H7 (cell line): ENCODE measurements around the gene C14orf180. TPM values are rescaled to one million over a fixed set of nuclear protein-coding genes. Genes with fewer than 3 reads are reported as not detected.

Source experiments
- DNase-seq: peaks from one replicate; pipeline ENCODE4 v3.0.0; 2012
- H3K27me3 ChIP-seq: 2 replicates; pipeline ENCODE4 v1.6.0; 2011; ENCODE audit warnings: mild to moderate bottlenecking, low read length; ENCODE audit not compliant: control insufficient read depth, insufficient read depth
- H3K36me3 ChIP-seq: replicated peaks from 2 replicates; pipeline ENCODE4 v1.5.1; 2011; ENCODE audit warnings: low read length; ENCODE audit not compliant: control insufficient read depth, insufficient read depth
- H3K4me3 ChIP-seq: 2 replicates; pipeline ENCODE4 v1.5.1; 2011; ENCODE audit warnings: low read depth, mild to moderate bottlenecking, control low read depth, low read length, moderate library complexity; ENCODE audit not compliant: insufficient read depth
- total RNA-seq: library from RNA; depleted of rRNA; stranded (reverse); fragments of >200 nt; shearing (Covaris generic); gene quantifications from 2 replicates; pipeline ENCODE4 v1.2.3, GENCODE V29; 2014

C14orf180 gene
- total RNA-seq, 1 experiment from 2014 or later: not detected

GRCh38 chr14:104555430-104556255 is 23.9 kb upstream of the C14orf180 start:
- H3K36me3 ChIP-seq: no peaks in the 10 kb centered on the region
- H3K4me3 ChIP-seq: no peak overlapping the region
- no peaks in the 10 kb centered on the region for H3K27me3 ChIP-seq
- DNase-seq: peak; percentile 58

DNA sequence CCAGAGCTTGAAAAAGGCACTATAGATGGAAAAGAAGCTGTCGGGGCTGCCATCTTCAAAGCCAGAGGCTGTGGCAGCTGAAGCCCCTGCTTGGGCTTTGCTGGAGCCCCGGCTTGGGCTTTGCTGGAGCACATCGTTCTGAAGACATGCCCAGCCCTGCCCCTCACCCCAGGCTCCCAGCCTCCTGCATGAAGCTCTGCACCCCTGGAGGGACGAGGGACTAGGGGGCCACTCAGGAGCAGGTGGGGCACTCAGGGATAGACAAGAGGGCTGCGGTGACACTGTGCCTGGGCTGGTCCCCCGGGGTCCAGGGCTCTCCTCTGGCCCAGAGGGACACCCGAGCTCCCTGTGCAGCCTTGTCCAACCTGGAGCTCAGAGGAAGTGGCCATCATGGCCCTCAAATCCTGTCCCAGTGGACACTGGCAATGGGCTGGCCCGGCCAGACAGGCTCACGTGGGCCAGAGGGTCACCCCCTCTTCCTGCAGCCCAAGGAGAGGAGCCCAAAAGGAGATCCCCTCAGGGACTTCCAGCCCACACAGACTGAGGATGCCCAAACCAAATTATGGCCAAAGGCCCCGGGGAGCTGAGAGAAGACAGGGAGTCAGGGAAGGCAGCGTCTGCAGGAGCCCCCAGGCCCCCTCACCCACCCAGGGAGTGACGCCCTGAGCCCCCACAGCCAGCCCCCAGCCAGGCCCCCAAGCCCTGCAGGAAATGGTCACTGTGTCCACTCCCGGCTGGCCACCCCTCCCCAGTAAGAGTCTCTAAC is 23.1 kb upstream of the C14orf180 start:
- H3K36me3 ChIP-seq: no peaks in the 10 kb centered on the region
- peak; percentile 54 for DNase-seq

DNA sequence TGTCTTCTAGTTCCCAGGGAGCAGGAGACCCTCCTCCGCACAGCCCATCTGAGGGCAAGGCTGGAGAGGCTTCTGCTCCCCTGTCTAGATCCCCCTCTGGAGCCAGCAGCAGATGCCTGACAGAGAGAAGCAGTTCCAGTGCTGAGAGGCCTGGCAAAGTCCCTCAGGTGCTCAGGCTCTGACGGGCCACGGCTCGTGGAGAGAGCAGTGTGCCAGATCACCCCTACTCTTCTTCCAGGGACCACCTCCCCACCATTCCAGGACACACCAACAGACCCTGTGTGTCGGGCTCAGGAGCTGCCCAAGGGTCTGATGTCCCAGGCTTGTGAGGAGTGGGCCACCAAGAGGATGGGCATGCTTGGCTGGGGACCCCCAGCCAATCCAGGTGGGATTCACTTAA is 22.5 kb upstream of the C14orf180 start:
- Histone ChIP-seq H3K27me3 (no peaks in the 10 kb centered on the region), H3K36me3 (no peaks in the 10 kb centered on the region), H3K4me3 (no peak overlapping the region)
- DNase-seq: peak; percentile 34

More for the DNA sequence above, 23.1 kb upstream of the C14orf180 start:
- Histone ChIP-seq H3K27me3 (no peaks in the 10 kb centered on the region), H3K4me3 (no peak overlapping the region)

- no peaks in the 10 kb centered on the region for H3K36me3 ChIP-seq
- no peaks in the 10 kb centered on the region for H3K27me3 ChIP-seq
- peak; percentile 24 for DNase-seq
- H3K4me3 ChIP-seq: no peak overlapping the region
Measured at GRCh38 chr14:104557766-104558165, 21.8 kb upstream of the C14orf180 start.

GRCh38 chr14:104558231-104559027 is 21.1 kb upstream of the C14orf180 start:
- DNase-seq: peak; percentile 38
- H3K4me3 ChIP-seq: no peak overlapping the region
- no peaks in the 10 kb centered on the region for H3K27me3 ChIP-seq
- H3K36me3 ChIP-seq: no peaks in the 10 kb centered on the region

- Histone ChIP-seq H3K36me3 (no peaks in the 10 kb centered on the region), H3K4me3 (no peak overlapping the region), H3K27me3 (no peaks in the 10 kb centered on the region)
- no peak for DNase-seq
Measured at GRCh38 chr14:104559028-104559803, 20.3 kb upstream of the C14orf180 start.

- Histone ChIP-seq H3K36me3 (no peaks in the 10 kb centered on the region), H3K27me3 (no peaks in the 10 kb centered on the region), H3K4me3 (no peak overlapping the region)
- DNase-seq: no peak
Measured at GRCh38 chr14:104559804-104560585, 19.6 kb upstream of the C14orf180 start.

GRCh38 chr14:104560586-104560945 is 19.0 kb upstream of the C14orf180 start:
- Histone ChIP-seq H3K27me3 (no peaks in the 10 kb centered on the region), H3K36me3 (no peaks in the 10 kb centered on the region), H3K4me3 (no peak overlapping the region)
- DNase-seq: no peak

- Histone ChIP-seq H3K36me3 (no peaks in the 10 kb centered on the region), H3K4me3 (no peak overlapping the region), H3K27me3 (no peaks in the 10 kb centered on the region)
- no peak for DNase-seq
Measured at GRCh38 chr14:104561124-104561557, 18.4 kb upstream of the C14orf180 start.

GRCh38 chr14:104561632-104562495 is 17.7 kb upstream of the C14orf180 start:
- no peaks in the 10 kb centered on the region for H3K27me3 ChIP-seq
- DNase-seq: no peak
- no peak overlapping the region for H3K4me3 ChIP-seq
- no peaks in the 10 kb centered on the region for H3K36me3 ChIP-seq

GRCh38 chr14:104562606-104563005 is 17.0 kb upstream of the C14orf180 start:
- no peaks in the 10 kb centered on the region for H3K36me3 ChIP-seq
- no peak for DNase-seq
- no peaks in the 10 kb centered on the region for H3K27me3 ChIP-seq
- H3K4me3 ChIP-seq: no peak overlapping the region

DNA sequence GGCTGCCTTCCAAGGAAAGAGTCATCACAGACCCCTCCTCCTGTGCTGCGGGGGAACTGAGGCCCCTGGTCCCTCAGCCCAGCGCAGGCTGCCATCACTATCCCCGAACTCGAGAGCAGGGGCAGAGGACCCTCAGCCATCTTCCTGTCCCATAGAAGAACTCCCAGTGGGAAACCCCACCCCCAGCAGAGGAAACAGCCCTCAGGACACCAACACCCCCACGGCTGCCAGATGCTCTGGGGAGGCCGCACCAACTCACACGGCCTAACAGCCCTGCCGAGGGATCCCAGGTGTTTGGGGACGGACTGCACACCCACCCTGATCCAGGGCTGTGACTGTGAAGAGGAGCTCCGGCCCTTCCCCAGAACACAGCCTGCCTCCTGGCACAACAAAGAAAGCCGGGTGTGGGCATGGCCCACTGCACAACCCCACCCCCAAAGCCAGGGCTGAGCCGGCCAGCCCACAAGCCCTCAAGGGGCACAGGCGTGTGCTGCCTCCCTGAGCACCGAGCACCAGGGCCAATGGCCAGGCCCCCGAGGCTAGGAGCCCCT is 16.3 kb upstream of the C14orf180 start:
- DNase-seq: no peak
- H3K4me3 ChIP-seq: no peak overlapping the region
- no peaks in the 10 kb centered on the region for H3K36me3 ChIP-seq
- H3K27me3 ChIP-seq: no peaks in the 10 kb centered on the region
